IPS-NIHi7 (cell line): ENCODE measurements around the gene TCEAL3.
"Not testable (repeated sequence)": the region's sequence is repeated elsewhere in the genome, so short reads cannot be mapped to it uniquely, and the experiment has no call there.

ENCODE experiments used
- DNase-seq: peaks from one replicate; pipeline ENCODE4 v3.0.0; 2012; ENCODE audit warnings: mixed read lengths; ENCODE audit errors: extremely low spot score

TCEAL3 gene, protein sequence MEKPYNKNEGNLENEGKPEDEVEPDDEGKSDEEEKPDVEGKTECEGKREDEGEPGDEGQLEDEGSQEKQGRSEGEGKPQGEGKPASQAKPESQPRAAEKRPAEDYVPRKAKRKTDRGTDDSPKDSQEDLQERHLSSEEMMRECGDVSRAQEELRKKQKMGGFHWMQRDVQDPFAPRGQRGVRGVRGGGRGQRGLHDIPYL

DNA sequence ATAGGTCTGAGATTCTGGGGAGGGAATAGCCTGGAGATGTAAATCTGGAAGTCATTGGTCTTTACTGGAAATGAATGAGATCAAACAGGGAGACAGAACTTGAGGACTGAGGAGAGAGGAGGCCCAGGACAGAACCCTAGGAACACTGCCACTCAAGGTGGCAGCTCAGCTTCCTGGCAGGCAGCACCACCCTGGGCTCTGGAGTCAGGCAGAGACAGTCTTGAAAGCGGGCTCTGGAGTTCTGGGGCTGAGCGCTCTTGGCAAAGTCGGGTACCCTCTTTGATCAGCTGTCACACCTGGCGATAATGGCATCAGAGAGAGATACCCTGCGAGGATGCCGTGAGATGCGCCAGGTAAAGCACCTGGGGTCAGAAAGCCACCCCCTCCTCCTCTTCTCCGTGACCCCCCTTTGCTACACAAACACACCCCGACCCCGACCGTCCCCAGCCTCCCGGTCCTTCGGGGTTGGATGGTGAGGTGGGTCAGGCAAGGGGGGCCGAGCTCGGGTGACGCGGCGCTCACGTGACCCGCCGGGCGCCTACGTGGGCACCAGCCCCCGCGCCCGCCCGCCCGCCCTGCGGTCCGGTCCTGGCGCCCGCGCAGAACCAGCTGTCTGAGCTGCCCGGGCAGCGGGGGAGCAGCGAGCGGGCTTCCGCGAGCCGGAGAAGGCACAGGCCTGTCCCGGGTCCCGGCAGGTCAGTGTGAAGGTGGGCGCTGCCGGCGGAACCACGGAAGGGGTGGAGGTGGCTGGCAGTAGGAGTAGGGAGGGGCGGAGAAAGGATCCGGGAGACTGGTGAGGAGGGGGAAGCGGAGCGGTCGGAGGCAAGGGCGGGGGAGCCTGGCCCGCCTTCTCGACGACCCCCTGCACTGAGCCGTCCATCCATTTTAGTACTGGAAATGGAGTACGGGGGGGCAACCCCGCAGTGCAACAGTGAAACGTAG is at the start of gene TCEAL3:
TSS of gene TCEAL3 (plus strand) at position 600 of the 942 bp plus-strand sequence. CDS start 1,102 bp downstream, outside the sequence.
- DNase-seq = peak; percentile 81

- no peak for DNase-seq
Measured at GRCh38 chrX:103560256-103560655, 47.5 kb upstream of the TCEAL3 start.

- no peak for DNase-seq
Measured at GRCh38 chrX:103562801-103563200, 45.0 kb upstream of the TCEAL3 start.

DNA sequence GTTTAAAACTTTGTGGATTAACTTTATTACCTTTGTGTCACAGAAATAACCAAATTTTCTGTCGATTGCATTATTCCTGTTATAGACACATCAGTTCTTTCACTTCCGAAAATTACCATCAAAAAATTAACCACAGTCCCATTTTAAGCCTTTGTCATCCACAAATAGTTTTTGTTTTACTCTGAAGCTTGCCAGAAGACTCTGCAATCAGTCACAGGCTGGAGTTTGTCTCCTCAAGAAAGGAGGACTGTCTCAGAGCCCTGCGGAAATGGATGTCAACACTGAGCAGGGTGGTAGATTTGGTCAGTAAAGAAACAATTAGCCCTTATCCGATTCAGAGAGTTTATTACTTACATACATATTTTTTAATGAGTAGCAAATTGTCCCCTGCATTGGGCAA is 42.6 kb upstream of the TCEAL3 start:
- DNase-seq = no peak

- DNase-seq = no peak
Measured at GRCh38 chrX:103565752-103566151, 42.0 kb upstream of the TCEAL3 start.

- DNase-seq = no peak
Measured at GRCh38 chrX:103571121-103571520, 36.6 kb upstream of the TCEAL3 start.

DNA sequence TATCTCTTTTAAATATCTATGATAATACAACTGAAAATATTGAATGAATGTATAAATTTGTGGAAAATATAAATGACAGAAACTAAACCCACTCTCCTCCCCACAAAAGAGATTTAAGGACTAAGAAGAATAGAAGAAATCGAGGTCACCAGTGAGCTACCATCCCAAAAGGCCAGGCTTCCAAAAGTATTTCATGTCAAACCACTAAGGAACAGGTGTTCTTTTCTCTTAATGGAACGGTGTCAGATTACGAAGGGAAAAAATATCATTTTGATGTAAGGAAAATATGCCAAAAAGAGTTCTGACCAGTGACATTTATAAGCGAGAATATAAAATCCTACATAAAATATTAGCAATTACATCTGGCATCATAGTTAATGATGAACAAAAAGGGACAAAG is 36.0 kb upstream of the TCEAL3 start:
- no peak for DNase-seq

GRCh38 chrX:103573202-103573601 is 34.6 kb upstream of the TCEAL3 start:
- DNase-seq = peak; percentile 39

DNA sequence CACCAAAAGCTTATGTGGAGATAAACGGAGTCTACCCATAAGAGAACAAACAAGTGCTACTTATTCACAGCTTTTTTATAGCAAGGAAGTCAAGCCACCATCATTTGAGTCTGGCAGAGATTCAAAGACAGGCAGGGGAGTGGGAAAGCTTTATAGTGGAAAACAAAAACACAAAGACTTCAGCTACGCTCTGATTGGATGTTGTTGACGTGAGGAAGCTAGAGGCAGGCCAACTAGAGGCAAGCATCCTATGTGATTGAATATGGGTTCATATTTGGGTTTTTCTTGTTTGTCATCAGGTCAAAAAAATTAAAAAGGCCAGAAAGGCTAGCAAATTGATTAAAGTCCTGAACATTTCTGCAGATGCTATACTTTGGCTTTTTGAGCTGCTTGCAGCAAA is 23.2 kb upstream of the TCEAL3 start:
- no peak for DNase-seq

DNA sequence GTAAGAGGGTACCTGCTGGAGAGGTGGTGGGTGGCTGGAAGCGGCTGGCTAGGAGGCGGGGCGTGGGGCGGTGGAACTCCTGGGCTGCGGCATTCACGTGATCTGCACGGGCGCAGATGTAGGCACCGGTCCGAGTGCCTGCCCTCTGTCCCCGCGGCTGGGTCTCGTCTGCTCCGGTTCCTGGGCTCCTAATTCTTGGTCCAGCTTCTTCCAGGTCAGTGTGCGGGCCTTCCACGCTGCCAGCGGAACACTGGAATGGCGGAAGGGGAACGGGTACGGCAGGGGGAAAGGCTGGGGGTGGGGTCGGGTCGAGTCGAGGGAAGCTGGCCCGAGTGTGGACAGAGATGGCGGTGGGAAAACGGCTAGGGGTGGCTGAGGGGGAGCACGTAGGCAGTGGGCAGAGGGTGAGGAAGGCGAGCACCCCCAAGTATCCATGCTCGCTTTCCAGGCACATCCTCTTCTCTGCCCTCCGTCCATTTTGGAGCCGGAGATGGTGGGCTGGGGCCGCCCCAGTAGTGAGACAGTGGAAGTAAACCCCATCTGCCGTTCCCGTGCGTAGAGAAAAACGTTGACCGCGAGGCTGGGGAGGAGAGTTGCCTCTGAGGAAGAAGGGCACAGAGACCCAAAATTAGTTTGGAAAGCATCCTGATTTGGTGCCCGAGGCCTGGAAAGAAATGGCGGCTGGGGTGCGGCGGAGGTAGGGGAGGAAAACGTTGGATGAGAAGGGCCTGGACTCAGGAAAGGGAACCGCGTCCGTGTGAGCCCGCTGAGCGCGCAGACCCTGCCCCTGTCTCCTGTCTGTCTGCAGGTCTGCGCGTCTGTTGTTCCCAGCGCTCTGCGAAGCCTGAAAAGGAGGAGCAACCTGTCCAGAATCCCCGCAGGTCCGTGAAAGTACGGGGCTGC is 22.1 kb upstream of the TCEAL3 start, which contains the start of gene TCEAL4:
TSS of gene TCEAL4 (plus strand) at position 105 of the 903 bp plus-strand sequence. CDS start 1,161 bp downstream, outside the sequence.
- peak; percentile 84 for DNase-seq

DNA sequence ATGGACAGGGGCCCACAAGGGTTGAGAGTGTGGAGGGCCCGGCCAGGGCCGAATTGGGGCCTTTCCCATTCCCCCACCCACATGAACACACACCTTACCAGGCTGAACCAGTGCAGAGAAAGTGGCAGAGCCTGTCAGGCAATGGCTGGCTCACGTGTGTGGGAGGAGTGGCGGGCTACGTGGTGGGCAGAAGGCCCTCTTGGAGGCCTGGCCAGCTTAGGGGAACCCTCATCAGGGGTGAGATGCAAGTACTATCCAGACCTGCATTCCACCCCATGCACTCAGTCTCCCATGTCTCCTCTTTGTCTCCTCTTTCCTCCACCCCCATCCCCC is 21.5 kb upstream of the TCEAL3 start:
- no peak for DNase-seq

GRCh38 chrX:103586659-103587058 is 21.1 kb upstream of the TCEAL3 start:
- DNase-seq = no peak

DNA sequence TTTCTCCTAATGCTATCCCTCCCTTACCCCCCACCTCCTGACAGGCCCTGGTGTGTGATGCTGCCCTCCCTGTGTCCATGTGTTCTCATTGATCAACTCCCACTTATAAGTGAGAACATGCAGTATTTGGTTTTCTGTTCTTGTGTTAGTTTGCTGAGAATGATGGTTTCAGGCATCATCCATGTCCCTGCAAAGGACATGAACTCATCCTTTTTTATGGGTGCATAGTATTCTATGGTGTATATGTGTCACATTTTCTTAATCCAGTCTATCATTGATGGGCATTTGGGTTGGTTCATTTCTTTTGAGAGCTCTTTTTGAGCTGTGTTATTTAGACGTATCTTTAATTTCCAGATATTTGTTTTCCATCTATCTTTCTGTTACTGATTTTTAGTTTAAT is 15.5 kb upstream of the TCEAL3 start:
- DNase-seq = not testable (repeated sequence)

DNA sequence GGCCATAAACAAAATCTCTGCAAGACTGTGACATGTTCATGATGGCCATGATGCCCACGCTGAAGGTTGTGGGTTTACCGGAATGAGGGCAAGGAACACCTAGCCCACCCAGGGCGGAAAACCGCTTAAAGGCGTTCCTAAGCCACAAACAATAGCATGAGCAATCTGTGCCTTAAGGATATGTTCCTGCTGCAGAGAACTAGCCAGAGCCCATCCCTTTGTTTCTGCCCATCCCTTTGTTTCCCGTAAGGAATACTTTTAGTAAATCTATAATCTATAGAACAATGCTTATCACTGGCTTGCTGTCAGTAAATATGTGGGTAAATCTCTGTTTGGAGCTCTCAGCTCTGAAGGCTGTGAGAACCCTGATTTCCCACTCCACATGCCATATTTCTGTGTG is 12.6 kb upstream of the TCEAL3 start:
- DNase-seq = not testable (repeated sequence)

DNA sequence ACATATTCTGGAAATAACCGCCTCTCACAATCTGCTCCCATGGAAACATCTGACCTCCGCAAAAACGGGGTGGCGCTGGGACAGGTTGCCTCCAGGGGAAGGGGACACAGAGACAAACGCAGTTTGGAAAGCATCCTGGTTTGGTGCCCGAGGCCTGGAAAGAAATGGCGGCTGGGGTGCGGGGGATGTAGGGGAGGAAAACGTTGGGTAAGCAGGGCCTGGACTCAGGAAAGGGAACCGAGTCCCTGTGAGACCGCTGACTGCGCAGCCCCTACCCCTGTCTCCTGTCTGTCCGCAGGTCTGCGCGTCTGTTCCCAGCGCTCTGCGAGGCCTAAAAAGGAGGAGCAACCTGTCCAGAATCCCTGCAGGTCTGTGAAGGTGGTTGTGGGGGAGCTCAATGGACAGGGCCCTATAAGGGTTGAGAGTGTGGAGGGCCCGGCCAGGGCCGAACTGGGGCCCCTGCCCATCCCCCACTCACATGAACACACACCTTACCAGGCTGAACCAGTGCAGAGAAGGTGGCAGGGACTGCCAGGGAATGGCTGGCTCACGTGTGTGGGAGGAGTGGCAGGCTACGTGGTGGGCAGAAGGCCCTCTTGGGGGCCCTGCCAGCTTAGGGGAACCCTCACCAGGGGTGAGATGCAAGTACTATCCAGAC is 672 bp downstream of the TCEAL3 start:
- DNase-seq = no peak

- no peak for DNase-seq
Measured at GRCh38 chrX:103610282-103610681, 2.5 kb downstream of the TCEAL3 start.

- DNase-seq = no peak
Measured at GRCh38 chrX:103613362-103613890, 5.7 kb downstream of the TCEAL3 start.

GRCh38 chrX:103614999-103615398 is 7.2 kb downstream of the TCEAL3 start:
- no peak for DNase-seq

- DNase-seq = no peak
Measured at GRCh38 chrX:103615781-103616371, 8.1 kb downstream of the TCEAL3 start.

DNA sequence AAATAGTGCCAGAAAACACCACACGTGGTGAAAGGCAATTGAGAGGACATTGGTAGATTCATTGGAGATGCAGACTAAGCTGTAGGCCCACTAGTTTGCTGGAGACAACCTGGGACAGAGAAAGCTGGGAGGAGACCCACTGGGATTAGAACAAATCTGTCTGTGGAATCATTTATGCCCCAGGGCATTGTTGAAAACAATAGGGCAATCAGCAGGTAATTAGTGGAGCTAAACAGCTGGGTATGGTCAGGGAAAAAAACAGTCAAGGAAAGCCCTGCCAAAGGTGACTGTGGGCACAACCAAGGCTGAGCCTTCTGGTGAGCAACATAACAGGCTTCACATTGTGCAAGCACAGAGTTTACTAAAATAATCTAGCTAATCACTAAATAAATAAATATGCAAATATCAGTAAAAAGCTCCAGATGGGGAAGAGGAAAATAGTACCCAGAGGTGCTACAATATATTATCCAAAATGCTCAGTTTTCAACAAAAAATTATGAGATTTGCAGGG is 9.0 kb downstream of the TCEAL3 start:
- no peak for DNase-seq

GRCh38 chrX:103624111-103624510 is 16.3 kb downstream of the TCEAL3 start:
- DNase-seq = no peak
